GM18511 (cell line): ENCODE results near the gene OR4A5.
"Not testable (repeated sequence)": the region's sequence is repeated elsewhere in the genome, so short reads cannot be mapped to it uniquely, and the experiment has no call there.

Experiments
- ATAC-seq: cut with Tn5 transposase; IDR thresholded peaks from one replicate; pipeline ENCODE4 v1.9.1; 2021; ENCODE audit warnings: mild to moderate bottlenecking, moderate library complexity; ENCODE audit not compliant: unreplicated experiment

OR4A5 gene

GRCh38 chr11:54706532-54706931 is at the start of gene OR4A5:
Gene OR4A5 (plus strand): TSS chr11:54706832. CDS start chr11:54706885, 53 bp downstream.
- ATAC-seq = not testable (repeated sequence)

GRCh38 chr11:54720094-54720493 is 13.5 kb downstream of the OR4A5 start:
- not testable (repeated sequence) for ATAC-seq
